ENCODE results near the gene SERINC5.

SERINC5 gene

GRCh38 chr5:80211327-80211726 lies 44.5 kb downstream of the SERINC5 start:
- Histone ChIP-seq H3K9me3 (replicated peaks; ENCODE audit: insufficient read depth, low read length) (no peaks in the 10 kb centered on the region), H3K4me3 (ENCODE audit: low read length) (no peak overlapping the region), H3K4me1 (ENCODE audit: low read length) (no peaks in the 10 kb centered on the region), H3K4me2 (ENCODE audit: low read depth, low read length) (no peak overlapping the region), H3K9ac (ENCODE audit: low read length) (no peak overlapping the region), H3K36me3 (replicated peaks; ENCODE audit: insufficient read depth, low read length) (no peaks in the 10 kb centered on the region), H2AFZ (ENCODE audit: low read length) (no peak overlapping the region), H3K9me2 (replicated peaks; ENCODE audit: insufficient read depth, low read length) (no peaks in the 10 kb centered on the region), H3F3A (ENCODE audit: insufficient read depth, low read length) (no peaks in the 10 kb centered on the region), H4K20me1 (ENCODE audit: insufficient read depth, low read length) (no peaks in the 10 kb centered on the region), H3K27ac (ENCODE audit: low read length) (no peak overlapping the region), H3K79me2 (ENCODE audit: low read length) (no peaks in the 10 kb centered on the region), H3K27me3 (replicated peaks; ENCODE audit: insufficient read depth, low read length) (no peaks in the 10 kb centered on the region)
- TF ChIP-seq CTCF (IDR thresholded peaks at IDR 0.05; ENCODE audit: low read length) (no peak), EZH2 (optimal IDR thresholded peaks at IDR 0.05; ENCODE audit: low read depth, low read length) (no peak), EZH2phosphoT487 (IDR thresholded peaks at IDR 0.05; ENCODE audit: low read length) (no peak)
- no peak for DNase-seq

DNA sequence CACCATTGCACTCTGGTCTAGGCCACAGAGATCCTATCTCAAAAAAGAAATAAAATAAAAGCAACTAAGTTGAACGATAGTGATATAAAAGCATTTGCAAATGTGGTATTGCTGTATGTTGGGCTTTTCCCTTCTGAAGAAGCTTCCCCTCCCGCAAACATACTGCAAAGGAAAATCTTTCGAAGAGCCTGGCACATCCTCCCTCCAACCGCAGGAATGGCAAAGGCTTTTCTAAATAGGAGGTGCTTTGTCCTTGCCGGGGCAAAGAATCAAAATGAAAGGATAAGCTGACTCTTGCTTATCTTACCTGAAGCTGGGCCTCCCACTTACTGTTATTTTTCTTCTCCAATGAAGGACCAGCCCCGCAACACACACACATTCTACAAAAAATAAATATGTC lies 45.8 kb downstream of the SERINC5 start:
- H4K20me1 ChIP-seq (ENCODE audit: insufficient read depth, low read length) = no peaks in the 10 kb centered on the region
- H3F3A ChIP-seq (ENCODE audit: insufficient read depth, low read length) = no peaks in the 10 kb centered on the region
- H3K4me2 ChIP-seq (ENCODE audit: low read depth, low read length) = no peak overlapping the region
- no peak overlapping the region for H3K4me3 ChIP-seq (ENCODE audit: low read length)
- no peaks in the 10 kb centered on the region for H3K9me2 ChIP-seq (replicated peaks; ENCODE audit: insufficient read depth, low read length)
- no peak for DNase-seq
- H3K27me3 ChIP-seq (replicated peaks; ENCODE audit: insufficient read depth, low read length) = no peaks in the 10 kb centered on the region
- H3K79me2 ChIP-seq (ENCODE audit: low read length) = no peaks in the 10 kb centered on the region
- no peak overlapping the region for H3K27ac ChIP-seq (ENCODE audit: low read length)
- H3K36me3 ChIP-seq (replicated peaks; ENCODE audit: insufficient read depth, low read length) = no peaks in the 10 kb centered on the region
- H3K4me1 ChIP-seq (ENCODE audit: low read length) = no peaks in the 10 kb centered on the region
- no peak overlapping the region for H3K9ac ChIP-seq (ENCODE audit: low read length)
- no peak for TF ChIP-seq EZH2 (optimal IDR thresholded peaks at IDR 0.05; ENCODE audit: low read depth, low read length)
- TF ChIP-seq CTCF (IDR thresholded peaks at IDR 0.05; ENCODE audit: low read length) = no peak
- TF ChIP-seq EZH2phosphoT487 (IDR thresholded peaks at IDR 0.05; ENCODE audit: low read length) = no peak
- no peaks in the 10 kb centered on the region for H3K9me3 ChIP-seq (replicated peaks; ENCODE audit: insufficient read depth, low read length)
- no peak overlapping the region for H2AFZ ChIP-seq (ENCODE audit: low read length)

- DNase-seq = no peak
- Histone ChIP-seq H3K27me3 (replicated peaks; ENCODE audit: insufficient read depth, low read length) (no peaks in the 10 kb centered on the region), H3K9ac (ENCODE audit: low read length) (no peak overlapping the region), H3K4me3 (ENCODE audit: low read length) (no peak overlapping the region), H3K36me3 (replicated peaks; ENCODE audit: insufficient read depth, low read length) (no peaks in the 10 kb centered on the region), H2AFZ (ENCODE audit: low read length) (no peak overlapping the region), H3K4me2 (ENCODE audit: low read depth, low read length) (no peak overlapping the region), H3K9me3 (replicated peaks; ENCODE audit: insufficient read depth, low read length) (no peaks in the 10 kb centered on the region), H3K79me2 (ENCODE audit: low read length) (no peaks in the 10 kb centered on the region), H3K9me2 (replicated peaks; ENCODE audit: insufficient read depth, low read length) (no peaks in the 10 kb centered on the region), H3F3A (ENCODE audit: insufficient read depth, low read length) (no peaks in the 10 kb centered on the region), H3K27ac (ENCODE audit: low read length) (no peak overlapping the region), H4K20me1 (ENCODE audit: insufficient read depth, low read length) (no peaks in the 10 kb centered on the region), H3K4me1 (ENCODE audit: low read length) (no peaks in the 10 kb centered on the region)
- TF ChIP-seq CTCF (IDR thresholded peaks at IDR 0.05; ENCODE audit: low read length) (no peak), EZH2 (optimal IDR thresholded peaks at IDR 0.05; ENCODE audit: low read depth, low read length) (no peak), EZH2phosphoT487 (IDR thresholded peaks at IDR 0.05; ENCODE audit: low read length) (no peak)
These were observed 47.5 kb downstream of the SERINC5 start for GRCh38 chr5:80208381-80208780.

Measured in MM.1S (cell line).